SKM-1 treated with dmso at 0.1 percent for 144 hours (cell line): ENCODE results near the gene PSMC2.

Experiments used
- DNase-seq: peaks from one replicate; lab custom pipeline; 2025; ENCODE audit not compliant: unreplicated experiment; lab: John Stamatoyannopoulos, UW

PSMC2 gene

DNA sequence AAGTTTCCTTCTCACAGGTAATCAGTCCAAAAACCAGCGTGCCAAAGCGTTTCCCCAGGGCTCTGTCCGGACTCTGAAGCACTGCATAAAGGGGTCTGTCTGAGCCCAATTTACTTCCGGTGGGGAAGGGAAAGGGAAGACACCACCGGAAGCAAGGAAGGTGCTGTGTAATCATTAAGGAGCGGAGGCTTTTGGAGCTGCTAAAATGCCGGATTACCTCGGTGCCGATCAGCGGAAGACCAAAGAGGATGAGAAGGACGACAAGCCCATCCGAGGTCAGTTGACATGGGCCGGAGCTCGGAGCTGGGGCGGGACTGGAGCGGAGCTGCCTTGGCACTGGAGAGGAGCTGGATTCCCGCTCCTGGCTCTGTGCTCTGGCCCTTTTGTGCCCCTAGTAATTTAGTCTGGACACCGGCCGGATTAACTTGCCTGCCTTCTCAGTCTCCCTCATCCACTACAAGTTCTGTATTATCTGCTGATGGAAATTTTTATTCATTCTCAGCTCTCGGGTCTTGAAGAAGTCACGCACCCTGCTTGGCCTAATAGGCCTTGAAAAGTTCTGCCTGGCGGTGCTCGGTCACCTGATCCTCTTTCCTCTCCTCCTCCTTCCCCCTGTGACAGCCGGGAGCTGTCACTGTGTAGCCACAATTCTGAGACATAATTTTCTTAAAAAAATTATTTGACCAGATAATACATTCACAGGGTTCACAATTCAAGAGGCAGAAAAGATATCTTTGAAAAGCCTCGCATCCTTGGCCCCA is at the start of gene PSMC2:
Gene PSMC2 (plus strand): TSS at position 137 of the 761 bp plus-strand sequence. CDS start 69 bp downstream, at position 206.
- peak; percentile 74 for DNase-seq

DNA sequence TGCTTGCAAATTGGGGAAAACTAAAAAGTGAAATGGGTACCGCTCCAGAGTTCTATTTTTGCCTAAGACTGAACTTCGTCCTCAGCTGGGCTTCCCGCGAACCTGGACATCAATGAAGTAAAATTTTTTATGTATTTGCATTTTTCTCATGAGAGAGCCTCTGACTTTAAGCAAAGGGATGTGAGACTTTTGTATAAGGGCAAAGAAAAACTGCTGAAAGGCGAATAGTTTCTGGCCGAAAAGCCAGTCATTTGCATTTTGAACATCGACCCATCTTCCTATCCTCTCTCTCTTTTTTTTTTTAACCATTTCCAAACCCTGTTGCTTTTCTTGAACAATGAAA is 49.6 kb upstream of the PSMC2 start:
- no peak for DNase-seq

DNA sequence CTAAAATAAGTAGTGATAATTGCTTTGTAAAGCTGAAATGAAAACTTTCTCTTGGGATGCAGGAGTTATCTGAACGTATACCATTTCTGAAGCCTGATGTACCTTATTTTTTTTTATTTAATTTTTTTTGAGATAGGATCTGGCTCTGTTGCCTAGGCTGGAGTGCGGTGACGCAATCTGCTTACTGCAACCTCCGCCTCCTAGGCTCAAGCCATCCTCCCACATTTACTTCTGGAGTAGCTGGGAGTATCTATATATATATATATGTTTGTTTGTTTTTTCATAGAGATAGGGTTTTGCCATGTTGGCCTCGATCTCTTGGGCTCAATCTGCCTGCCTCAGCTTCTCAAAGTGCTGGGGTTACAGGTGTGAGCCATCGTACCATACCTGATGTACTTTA is 47.8 kb upstream of the PSMC2 start:
- DNase-seq = no peak

DNA sequence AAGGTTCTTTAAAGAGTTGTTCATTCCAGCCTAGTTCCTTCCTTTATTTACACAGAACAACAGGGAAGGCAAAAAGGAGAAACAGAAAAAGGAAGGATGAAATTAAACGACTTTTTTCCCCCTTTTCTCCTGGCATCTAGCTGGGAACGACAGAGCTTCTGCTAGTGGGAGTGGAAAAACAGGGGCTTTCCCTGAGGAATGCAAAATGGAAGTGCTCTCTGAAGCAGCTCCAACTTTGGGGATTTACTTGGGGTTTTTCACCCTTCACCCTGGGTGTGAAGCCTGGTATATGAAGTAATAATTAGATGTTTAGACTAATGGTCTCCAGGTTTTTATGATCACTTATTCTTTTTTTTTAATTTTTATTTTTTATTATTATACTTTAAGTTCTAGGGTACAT is 46.0 kb upstream of the PSMC2 start:
- DNase-seq = no peak

DNA sequence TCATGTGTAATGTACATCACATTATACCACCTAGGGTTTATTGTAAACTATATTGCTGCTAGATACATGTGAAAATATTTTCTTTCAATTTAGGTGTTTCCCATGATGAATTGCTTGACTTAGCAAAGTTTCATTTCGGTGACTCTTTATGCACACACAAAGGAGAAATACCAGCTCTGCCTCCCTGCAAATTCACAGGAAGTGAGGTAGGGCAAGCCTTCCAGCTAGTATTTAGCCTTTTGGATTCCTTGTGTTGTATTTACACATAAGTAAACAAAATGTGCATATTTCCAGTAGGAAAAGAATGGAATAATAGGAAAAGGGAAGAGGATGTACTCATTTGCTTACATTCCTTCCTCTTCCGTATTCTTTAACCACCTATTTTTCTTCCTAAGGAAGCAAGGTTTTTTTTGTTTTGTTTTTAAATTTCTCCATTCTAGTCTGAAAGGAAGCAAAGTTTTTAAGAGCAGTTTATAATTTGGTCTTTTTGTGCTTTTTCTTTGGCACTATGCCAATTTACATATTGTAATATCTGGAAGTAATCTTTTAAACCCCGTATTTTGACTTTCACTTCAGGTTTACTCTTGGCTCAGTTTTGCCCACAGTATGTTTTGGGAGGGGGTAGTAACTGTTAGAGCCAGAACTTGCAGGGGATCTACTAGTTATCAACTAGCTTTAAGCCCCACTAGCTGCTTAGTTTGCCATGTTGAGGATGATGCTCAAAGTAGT is 39.8 kb upstream of the PSMC2 start:
- DNase-seq = no peak

DNA sequence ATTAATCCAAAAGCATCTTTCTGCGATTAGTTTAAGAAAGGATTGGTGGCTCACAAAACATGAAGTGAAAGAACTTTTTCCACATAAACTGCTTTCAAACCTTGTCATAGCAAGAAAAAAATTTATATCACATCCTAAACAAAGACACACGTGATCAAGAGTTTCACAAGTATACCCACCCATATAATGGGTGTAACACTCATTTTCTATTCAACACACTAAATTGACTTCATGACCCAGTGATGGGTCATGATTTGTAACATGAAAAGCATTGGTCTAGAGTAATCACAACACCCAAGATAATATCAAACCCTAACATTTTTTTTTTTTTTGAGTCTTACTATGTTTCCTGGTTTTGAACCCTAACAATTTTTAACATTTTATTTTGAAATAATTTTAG is 32.6 kb upstream of the PSMC2 start:
- DNase-seq = no peak

DNA sequence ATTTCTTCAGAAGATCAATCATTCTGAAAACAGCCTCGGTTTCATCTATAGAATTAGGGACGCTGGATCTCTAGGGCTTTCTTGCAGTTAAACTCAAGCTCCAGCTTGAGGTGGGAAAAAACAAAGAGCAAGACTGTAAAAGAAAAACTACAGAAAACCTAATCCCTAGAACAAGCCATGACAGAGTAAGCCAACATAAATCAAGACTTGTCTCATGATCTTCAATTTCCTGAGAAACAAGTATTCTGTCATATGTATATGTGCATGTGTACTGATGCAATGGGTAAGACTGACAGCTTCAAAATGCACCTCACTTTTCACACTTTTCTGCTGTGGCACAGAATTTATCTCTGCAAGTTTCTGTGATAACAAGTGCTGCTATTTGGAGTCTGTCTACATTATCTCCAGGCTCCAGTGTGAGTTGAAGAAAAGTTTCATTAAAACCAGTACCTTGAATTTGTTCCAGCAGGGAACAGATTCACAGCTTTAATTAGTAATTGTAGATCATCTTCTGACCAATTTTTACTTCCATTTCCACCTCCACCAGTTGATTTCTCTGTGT is 31.0 kb upstream of the PSMC2 start:
- DNase-seq = no peak

DNA sequence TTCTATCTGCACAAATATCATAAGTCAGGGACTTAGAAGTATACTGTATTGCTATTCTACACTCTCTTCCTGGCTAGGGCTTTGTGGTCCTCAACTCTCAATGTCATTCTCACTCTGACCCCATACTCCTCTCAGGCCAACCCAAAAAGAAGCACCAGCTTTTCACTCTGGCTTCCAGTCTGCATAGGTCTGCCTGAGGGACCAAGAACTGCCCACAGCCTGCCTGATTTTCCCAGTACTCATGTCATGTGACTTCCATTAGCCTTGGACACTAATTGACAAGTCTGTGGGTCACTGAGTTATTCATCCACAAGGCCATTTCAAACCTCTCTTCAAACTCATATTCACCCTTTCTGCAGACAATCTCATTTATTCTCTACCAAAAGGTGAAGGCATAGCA is 30.4 kb upstream of the PSMC2 start:
- DNase-seq = no peak

DNA sequence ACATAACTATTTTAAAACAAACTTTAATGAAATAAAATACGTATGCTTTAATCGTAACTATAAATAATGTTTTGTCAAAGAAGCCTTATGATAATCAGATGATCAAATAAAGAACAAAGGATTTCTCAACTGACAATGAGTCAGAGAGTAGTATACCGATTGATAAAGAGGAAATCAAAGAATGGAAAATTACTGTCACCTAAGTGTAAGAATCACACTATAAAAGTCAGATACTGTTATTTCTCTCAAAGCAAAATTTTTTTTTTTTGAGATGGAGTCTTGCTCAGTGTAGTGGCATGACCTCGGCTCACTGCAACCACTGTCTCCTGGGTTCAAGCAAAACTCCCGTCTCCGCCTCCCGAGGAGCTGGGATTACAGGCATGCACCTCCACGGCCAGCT is 21.7 kb upstream of the PSMC2 start:
- DNase-seq = no peak

DNA sequence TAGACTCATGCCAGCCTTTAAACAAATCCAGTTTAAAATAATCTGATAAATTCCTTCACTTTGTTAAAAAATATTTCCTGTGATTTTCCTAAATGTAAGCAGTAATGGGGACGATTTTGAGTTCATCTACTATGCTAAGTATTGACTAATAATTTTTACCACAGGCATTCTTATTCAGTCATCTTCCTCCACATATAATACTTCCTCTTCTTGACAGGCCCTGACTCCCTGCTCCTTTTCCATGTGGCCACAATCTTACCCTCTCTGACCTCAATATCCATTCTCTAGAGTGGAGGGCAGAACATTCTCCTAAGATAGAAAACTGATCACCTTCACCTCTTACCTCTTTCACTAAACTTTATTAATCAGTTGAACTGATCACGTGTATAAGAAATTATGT is 10.7 kb upstream of the PSMC2 start:
- DNase-seq = peak; percentile 42

DNA sequence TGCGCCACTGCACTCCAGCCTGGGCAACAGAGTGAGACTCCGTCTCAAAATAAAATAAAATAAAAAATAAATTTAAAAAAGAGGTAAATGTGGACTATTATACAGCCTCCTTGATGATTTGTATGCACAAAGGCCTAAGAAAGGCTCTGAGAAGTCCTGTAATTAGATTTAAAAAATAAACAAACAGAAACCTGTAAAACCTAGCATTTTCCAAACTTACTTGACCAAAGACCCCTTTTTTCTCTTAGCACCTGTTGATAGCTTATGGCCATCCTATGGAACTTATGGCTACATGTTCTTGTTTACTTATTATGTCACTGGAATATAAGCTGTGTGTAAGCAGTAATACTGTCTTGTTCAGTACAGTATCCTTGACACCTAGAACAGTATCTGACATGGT is 8.6 kb upstream of the PSMC2 start:
- DNase-seq = no peak

DNA sequence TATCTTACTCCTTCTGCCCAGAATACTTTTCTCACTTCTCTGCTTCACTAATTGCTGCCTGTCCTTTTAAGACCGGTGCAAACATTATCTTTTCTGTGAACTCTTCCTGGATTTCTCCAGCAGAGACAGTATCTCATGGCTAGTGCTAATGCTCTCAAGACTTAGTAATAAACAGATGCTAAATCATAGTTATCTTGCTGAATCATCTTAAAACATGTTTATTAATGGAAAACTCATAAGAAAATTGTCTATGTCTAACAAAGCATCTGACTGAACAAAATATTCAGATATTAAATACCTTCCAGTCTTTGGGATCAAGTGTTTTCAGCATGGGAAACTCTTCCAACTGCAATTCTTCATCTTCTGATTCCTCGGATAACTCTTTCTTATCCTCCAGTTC is 6.0 kb upstream of the PSMC2 start:
- DNase-seq = no peak

DNA sequence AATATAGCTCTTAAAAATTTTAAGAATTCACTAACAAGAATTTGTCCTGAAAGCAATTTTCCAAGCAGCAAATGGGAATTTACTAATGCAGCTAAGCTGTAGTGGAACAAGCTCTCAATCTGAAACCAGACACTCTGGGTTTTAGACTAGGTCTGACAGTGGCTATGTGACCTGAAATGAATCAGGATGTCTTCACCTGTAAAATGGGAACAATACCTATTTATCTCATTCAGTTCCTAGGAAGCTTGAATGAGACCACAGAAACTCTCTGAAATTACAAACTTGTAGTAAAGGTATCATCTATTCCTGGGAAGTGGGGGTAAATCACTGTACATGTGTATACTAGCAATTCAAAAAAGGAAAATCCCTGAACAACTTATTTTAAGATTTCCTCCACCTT is 4.1 kb upstream of the PSMC2 start:
- no peak for DNase-seq

DNA sequence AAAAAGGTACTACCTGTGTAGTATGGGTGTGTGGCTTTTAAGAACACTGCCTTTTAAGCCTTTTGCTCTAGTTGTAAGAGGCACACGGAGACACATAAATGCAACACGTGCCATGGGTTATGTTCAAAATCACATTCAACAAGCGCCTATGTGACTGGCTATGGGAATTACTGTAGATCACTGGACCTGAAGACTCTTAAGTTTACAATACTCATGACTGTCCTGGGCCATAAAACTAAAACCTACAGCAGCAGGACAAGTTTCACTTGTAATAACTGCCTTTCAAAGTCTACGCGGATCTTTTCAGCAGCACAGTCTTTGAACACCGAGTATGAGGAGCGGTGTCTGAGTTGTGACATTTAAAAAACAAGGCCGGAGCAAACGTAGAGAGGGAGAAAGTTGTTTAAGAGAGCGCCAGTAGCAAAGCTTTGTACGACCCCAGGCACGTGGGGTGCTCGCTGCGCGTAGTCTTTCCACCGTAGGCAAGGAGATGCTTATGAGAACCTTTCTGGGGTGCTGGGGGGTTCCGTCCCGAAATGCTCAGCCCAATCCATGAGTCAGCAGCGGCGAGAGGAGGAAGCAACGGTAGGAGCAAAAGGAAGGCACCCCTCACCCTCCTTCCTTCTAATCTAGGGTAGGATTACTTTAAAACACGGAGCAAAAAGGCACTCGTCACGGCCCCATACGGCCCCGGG is 3.5 kb upstream of the PSMC2 start:
- peak; percentile 19 for DNase-seq

DNA sequence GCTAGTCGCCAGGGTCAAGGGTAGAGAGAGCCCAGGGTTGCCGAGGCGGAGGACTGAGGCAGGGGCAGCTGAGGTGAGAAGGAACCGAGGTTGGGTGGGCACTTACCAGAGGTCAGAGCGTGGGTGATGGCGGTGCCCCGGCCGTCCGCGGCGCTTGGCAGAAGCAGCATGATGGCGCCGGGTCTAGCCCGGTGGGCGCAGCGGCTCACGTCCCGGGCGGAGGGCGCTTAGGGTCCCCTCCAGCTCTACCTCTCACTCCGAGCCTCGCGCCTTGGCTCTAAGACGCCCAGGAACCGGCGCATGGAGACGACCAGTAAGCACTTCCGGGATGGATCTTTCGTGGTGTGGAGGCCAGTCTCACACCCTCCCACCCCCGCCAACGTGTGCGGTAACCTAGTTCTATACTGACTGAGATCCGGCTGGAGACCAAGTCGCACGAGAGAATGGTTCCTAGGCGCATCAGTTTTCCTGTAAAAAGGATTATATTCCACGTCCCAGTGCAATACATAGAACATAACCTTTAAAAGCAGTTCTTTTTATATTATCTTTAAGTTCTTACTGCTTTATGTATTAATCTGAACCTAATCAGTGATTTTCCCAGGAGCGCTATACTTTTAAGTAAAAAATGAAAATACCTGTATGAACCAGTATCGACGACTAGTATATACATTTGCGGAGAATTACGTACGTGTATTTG is 2.8 kb upstream of the PSMC2 start, which contains the start of gene DNAJC2:
Gene DNAJC2 (minus strand): TSS at position 315 of the 697 bp plus-strand sequence. CDS start 145 bp downstream, at position 170.
- DNase-seq = peak; percentile 86

DNA sequence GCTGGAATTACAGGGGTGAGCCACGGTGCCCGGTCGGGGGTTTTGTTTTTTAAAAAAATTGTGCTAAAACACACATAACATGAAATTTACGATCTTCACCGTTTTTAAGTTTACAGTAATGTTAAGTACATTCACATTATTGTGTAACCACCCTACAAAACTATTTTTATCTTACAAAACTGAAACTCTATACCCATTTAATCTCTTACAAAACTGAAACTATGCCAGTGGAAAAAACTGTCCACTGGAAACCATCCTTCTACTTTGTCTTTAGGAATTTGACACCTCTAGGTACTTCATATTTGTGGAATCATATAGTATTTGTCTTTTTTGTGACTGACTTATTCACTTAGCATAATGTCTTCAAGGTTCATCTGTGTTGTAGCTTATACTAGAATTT is 1.0 kb upstream of the PSMC2 start:
- DNase-seq = no peak

DNA sequence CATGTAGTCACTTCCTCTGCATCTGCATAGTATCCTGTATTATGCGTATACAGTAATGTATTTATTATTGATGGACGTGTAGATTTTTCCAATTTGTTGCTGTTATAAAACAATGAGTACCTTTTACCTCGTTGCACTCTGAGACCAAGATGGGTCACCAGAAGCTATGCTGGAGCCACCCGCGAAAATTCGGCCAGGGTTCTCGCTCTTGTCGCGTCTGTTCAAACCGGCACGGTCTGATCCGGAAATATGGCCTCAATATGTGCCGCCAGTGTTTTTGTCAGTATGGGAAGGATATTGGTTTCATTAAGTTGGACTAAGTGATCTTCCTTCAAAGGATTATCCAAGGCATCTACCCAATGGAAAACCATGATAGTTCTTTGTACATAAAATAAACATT is 1.0 kb downstream of the PSMC2 start:
- no peak for DNase-seq

DNA sequence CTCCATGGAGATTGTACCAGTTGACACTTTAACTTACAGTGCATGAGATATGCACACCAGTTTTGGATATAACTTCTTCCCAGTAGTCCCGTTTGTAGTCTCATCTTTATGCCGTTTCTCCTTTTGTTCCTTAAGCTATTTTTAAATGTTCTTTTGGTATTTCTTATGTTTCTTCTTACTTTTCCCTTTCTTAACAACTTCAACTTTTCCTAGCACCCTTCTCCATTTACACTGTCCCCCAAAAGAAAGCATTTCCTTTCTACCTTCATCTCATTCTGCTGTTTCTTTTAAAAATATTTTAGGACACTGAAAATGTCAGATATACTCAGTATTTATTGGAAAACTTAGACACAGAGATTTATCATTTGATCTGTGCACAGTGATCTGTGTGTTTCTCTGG is 1.5 kb downstream of the PSMC2 start:
- DNase-seq = no peak

DNA sequence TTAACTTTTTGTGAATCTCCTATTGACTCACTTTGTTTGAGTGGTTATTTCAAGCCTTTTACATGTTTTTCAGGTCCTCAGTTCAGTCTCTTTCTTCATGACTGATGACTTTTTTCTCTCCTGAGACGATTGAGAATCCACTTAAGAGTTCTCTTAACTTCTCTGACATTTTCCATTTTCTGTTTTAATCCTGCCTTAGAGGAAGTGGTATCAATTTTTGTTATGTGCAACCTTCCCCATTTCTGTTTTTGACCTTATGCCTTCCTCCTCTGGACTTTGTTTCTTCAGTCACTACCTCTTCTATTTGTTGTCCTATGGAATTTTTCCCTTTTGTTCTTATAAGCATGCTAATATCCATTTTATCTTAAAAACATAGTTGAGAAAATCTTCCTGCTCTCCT is 2.4 kb downstream of the PSMC2 start:
- DNase-seq = no peak

DNA sequence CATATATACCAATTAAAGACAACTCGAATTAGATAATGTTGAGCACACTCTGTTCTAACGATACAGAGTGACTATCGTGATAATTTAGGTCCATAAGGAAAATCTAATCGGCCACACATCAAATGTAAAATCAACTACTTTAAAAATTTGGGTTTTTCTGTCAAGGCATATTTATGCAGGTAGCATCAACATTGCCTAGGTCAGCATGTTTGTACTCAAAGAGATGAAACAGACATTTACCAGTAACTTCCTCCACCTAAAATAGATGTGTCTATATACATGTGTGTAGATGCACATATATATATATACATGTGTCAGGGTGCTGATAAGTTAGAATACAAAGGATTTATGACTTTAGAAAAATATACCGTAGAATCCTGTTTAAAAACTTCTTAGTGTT is 22.0 kb downstream of the PSMC2 start:
- no peak for DNase-seq
